GM21723 (cell line): ENCODE measurements around the gene CHCT1.
A peak's percentile ranks its signal among the peaks of the same experiment; 100 is the strongest.
"Not testable (repeated sequence)": the region's sequence is repeated elsewhere in the genome, so short reads cannot be mapped to it uniquely, and the experiment has no call there.

Source experiments
- ATAC-seq: cut with Tn5 transposase; IDR thresholded peaks from one replicate; pipeline ENCODE4 v1.9.1; 2021; ENCODE audit warnings: mild to moderate bottlenecking, moderate library complexity; ENCODE audit not compliant: unreplicated experiment

CHCT1 gene

GRCh38 chr17:60398227-60398959, 23.9 kb upstream of the CHCT1 start:
- peak; percentile 58 for ATAC-seq

GRCh38 chr17:60401819-60402218, 20.5 kb upstream of the CHCT1 start:
- ATAC-seq, result no peak

GRCh38 chr17:60403523-60403810, 18.8 kb upstream of the CHCT1 start:
- no peak for ATAC-seq

- ATAC-seq, result no peak
Observed at GRCh38 chr17:60403962-60404361, 18.3 kb upstream of the CHCT1 start.

- ATAC-seq, result no peak
Observed at GRCh38 chr17:60406887-60407286, 15.4 kb upstream of the CHCT1 start.

- no peak for ATAC-seq
Observed at GRCh38 chr17:60410001-60410400, 12.3 kb upstream of the CHCT1 start.

- no peak for ATAC-seq
Observed at GRCh38 chr17:60412701-60413100, 9.6 kb upstream of the CHCT1 start.

- ATAC-seq, result no peak
Observed at GRCh38 chr17:60415146-60415545, 7.1 kb upstream of the CHCT1 start.

GRCh38 chr17:60416368-60416925, 5.8 kb upstream of the CHCT1 start:
- no peak for ATAC-seq

- ATAC-seq, result not testable (repeated sequence)
Observed at GRCh38 chr17:60419003-60419402, 3.3 kb upstream of the CHCT1 start.

GRCh38 chr17:60419875-60420274, 2.4 kb upstream of the CHCT1 start:
- not testable (repeated sequence) for ATAC-seq

GRCh38 chr17:60421273-60422161, 772 bp upstream of the CHCT1 start:
- ATAC-seq, result peak; percentile 94

GRCh38 chr17:60423865-60424264, 1.6 kb downstream of the CHCT1 start:
- ATAC-seq, result no peak

- no peak for ATAC-seq
Observed at GRCh38 chr17:60425626-60426025, 3.3 kb downstream of the CHCT1 start.

GRCh38 chr17:60426596-60426995, 4.3 kb downstream of the CHCT1 start:
- ATAC-seq, result no peak

GRCh38 chr17:60428491-60428890, 6.2 kb downstream of the CHCT1 start:
- ATAC-seq, result not testable (repeated sequence)

- not testable (repeated sequence) for ATAC-seq
Observed at GRCh38 chr17:60430561-60430960, 8.3 kb downstream of the CHCT1 start.

- ATAC-seq, result not testable (repeated sequence)
Observed at GRCh38 chr17:60433021-60433997, 11.0 kb downstream of the CHCT1 start.

- no peak for ATAC-seq
Observed at GRCh38 chr17:60435244-60436167, 13.2 kb downstream of the CHCT1 start.

GRCh38 chr17:60436676-60437075, 14.4 kb downstream of the CHCT1 start:
- no peak for ATAC-seq
